Chondrocyte (in vitro differentiated cells): ENCODE measurements around the gene DLX1. TPM values are rescaled to one million over a fixed set of nuclear protein-coding genes. Genes with fewer than 3 reads are reported as not detected.

Source experiments
- DNase-seq: peaks from one replicate; pipeline ENCODE4 v3.0.0; 2021; ENCODE audit warnings: mixed read lengths, low spot score
- H3K27ac Mint-ChIP-seq: one replicate; pipeline ENCODE4 v1.8.0; 2021; ENCODE audit warnings: mild to moderate bottlenecking, moderate library complexity, mixed read lengths; ENCODE audit not compliant: unreplicated experiment
- H3K27me3 Mint-ChIP-seq: 2 replicates; pipeline ENCODE4 v1.8.0; 2021; ENCODE audit warnings: low read depth, mixed read lengths
- H3K36me3 Mint-ChIP-seq: 2 replicates; pipeline ENCODE4 v1.8.0; 2021; ENCODE audit warnings: low read depth, mixed read lengths
- H3K4me1 Mint-ChIP-seq: 2 replicates; pipeline ENCODE4 v1.8.0; 2021; ENCODE audit warnings: low read depth, mild to moderate bottlenecking, mixed read lengths
- H3K4me3 Mint-ChIP-seq: one replicate; pipeline ENCODE4 v1.8.0; 2021; ENCODE audit warnings: mild to moderate bottlenecking, moderate library complexity, mixed read lengths; ENCODE audit not compliant: unreplicated experiment
- H3K9me3 Mint-ChIP-seq: 2 replicates; pipeline ENCODE4 v1.8.0; 2021; ENCODE audit warnings: low read depth, mixed read lengths
- CTCF ChIP-seq: fragments of 200-600 bp; sonication (generic); IDR thresholded peaks from 2 replicates; pipeline ENCODE4 v1.5.0; 2021; ENCODE audit warnings: antibody characterized with exemption, mild to moderate bottlenecking, moderate library complexity
- total RNA-seq: library from RNA; stranded (reverse); gene quantifications from 3 replicates; pipeline ENCODE4 v1.2.1, GENCODE V29; 2021

DLX1 gene
- total RNA-seq, 1 donor from 2014 or later = 7.1 TPM

GRCh38 chr2:172082105-172082943, 3.0 kb upstream of the DLX1 start:
- peaks cover 2% of the 10 kb centered on the region for H3K36me3 Mint-ChIP-seq
- no peak overlapping the region for H3K27ac Mint-ChIP-seq
- peaks cover 7% of the 10 kb centered on the region for H3K27me3 Mint-ChIP-seq
- no peak for DNase-seq
- H3K4me1 Mint-ChIP-seq = peaks cover 39% of the 10 kb centered on the region
- H3K9me3 Mint-ChIP-seq = no peaks in the 10 kb centered on the region
- peak overlapping the region; percentile 61 for H3K4me3 Mint-ChIP-seq
- TF ChIP-seq CTCF = no peak

- H3K4me3 Mint-ChIP-seq = peak overlapping the region; percentile 61
- no peak for DNase-seq
- no peak overlapping the region for H3K27ac Mint-ChIP-seq
- peaks cover 7% of the 10 kb centered on the region for H3K27me3 Mint-ChIP-seq
- peaks cover 39% of the 10 kb centered on the region for H3K4me1 Mint-ChIP-seq
- H3K9me3 Mint-ChIP-seq = no peaks in the 10 kb centered on the region
- peaks cover 4% of the 10 kb centered on the region for H3K36me3 Mint-ChIP-seq
- no peak for TF ChIP-seq CTCF
These were observed 2.2 kb upstream of the DLX1 start for GRCh38 chr2:172082944-172083627.

- H3K27me3 Mint-ChIP-seq = peaks cover 7% of the 10 kb centered on the region
- peaks cover 10% of the 10 kb centered on the region for H3K36me3 Mint-ChIP-seq
- no peaks in the 10 kb centered on the region for H3K9me3 Mint-ChIP-seq
- peak overlapping the region; percentile 100 for H3K27ac Mint-ChIP-seq
- TF ChIP-seq CTCF = no peak
- no peak for DNase-seq
- peaks cover 45% of the 10 kb centered on the region for H3K4me1 Mint-ChIP-seq
- H3K4me3 Mint-ChIP-seq = peak overlapping the region; percentile 98
These were observed 1.5 kb upstream of the DLX1 start for GRCh38 chr2:172083628-172084394.

- Mint-ChIP-seq H3K4me1 (peaks cover 48% of the 10 kb centered on the region), H3K27me3 (peaks cover 7% of the 10 kb centered on the region), H3K9me3 (no peaks in the 10 kb centered on the region), H3K4me3 (peak overlapping the region; percentile 98), H3K36me3 (peaks cover 10% of the 10 kb centered on the region), H3K27ac (peak overlapping the region; percentile 100)
- DNase-seq = no peak
- no peak for TF ChIP-seq CTCF
These were observed 987 bp upstream of the DLX1 start for GRCh38 chr2:172084395-172084644.
